MCF 10A (cell line): ENCODE data around the gene ACTR5. TPM values are rescaled to one million over a fixed set of nuclear protein-coding genes. Genes with fewer than 3 reads are reported as not detected.

ENCODE experiments used
- BruUV-seq: library from RNA; stranded (reverse); fragments of 400-500 nt; replicated peaks from 2 replicates; lab custom pipeline; 2021; lab: Mats Ljungman, UMichigan
- CTCF ChIA-PET: fragments of 300-600 bp; sonication (Branson Sonifier 250); formaldehyde crosslinking; extraction: SDS; loops from one replicate; lab custom pipeline; 2021; ENCODE audit warnings: antibody characterized with exemption, inconsistent platforms; lab: Yijun Ruan, JAX
- POLR2A ChIA-PET: fragments of 300-600, 350-650 bp; sonication (Branson Sonifier 250); formaldehyde crosslinking; extraction: SDS; loops from one replicate; lab custom pipeline; 2020; ENCODE audit warnings: antibody characterized with exemption, inconsistent platforms; lab: Yijun Ruan, JAX
- DNase-seq: peaks from one replicate; pipeline ENCODE4 v3.0.0-alpha.2; 2018; ENCODE audit not compliant: unreplicated experiment
- H3K27ac Mint-ChIP-seq: one replicate; pipeline ENCODE4 v1.8.0; 2022; ENCODE audit warnings: mild to moderate bottlenecking, low read depth, mixed read lengths; ENCODE audit not compliant: unreplicated experiment
- H3K27me3 Mint-ChIP-seq: one replicate; pipeline ENCODE4 v1.8.0; 2022; ENCODE audit warnings: mixed read lengths; ENCODE audit not compliant: insufficient read depth, unreplicated experiment
- H3K36me3 Mint-ChIP-seq: one replicate; pipeline ENCODE4 v1.8.0; 2022; ENCODE audit warnings: mild to moderate bottlenecking, moderate library complexity, mixed read lengths; ENCODE audit not compliant: insufficient read depth, unreplicated experiment
- H3K4me1 Mint-ChIP-seq: one replicate; pipeline ENCODE4 v1.8.0; 2022; ENCODE audit warnings: mixed read lengths; ENCODE audit not compliant: insufficient read depth, unreplicated experiment
- H3K4me3 Mint-ChIP-seq: one replicate; pipeline ENCODE4 v1.8.0; 2022; ENCODE audit warnings: mild to moderate bottlenecking, moderate library complexity, mixed read lengths; ENCODE audit not compliant: unreplicated experiment
- H3K9me3 Mint-ChIP-seq: one replicate; pipeline ENCODE4 v1.8.0; 2022; ENCODE audit warnings: mixed read lengths; ENCODE audit not compliant: unreplicated experiment
- CTCF ChIP-seq: fragments of 200-600 bp; IDR thresholded peaks from one replicate; pipeline ENCODE4 v1.8.0; 2022; ENCODE audit warnings: antibody characterized with exemption, mild to moderate bottlenecking; ENCODE audit not compliant: unreplicated experiment
- intact Hi-C: fragments of 100-400 bp; cut with micrococcal nuclease; formaldehyde crosslinking; loops from 2 replicates; pipeline ENCODE4 v1.14.1; 2022
- total RNA-seq: library from RNA; stranded (reverse); gene quantifications from 2 replicates; pipeline ENCODE4 v1.2.3, GENCODE V29; 2022

ACTR5 gene
- total RNA-seq, 1 experiment from 2014 or later: 6.0 TPM

GRCh38 chr20:38703526-38703925 lies 44.7 kb upstream of the ACTR5 start:
- H3K36me3 Mint-ChIP-seq: no peaks in the 10 kb centered on the region
- no peak for TF ChIP-seq CTCF
- H3K27me3 Mint-ChIP-seq: peaks cover 45% of the 10 kb centered on the region
- DNase-seq: no peak
- no peak overlapping the region for H3K4me3 Mint-ChIP-seq
- H3K9me3 Mint-ChIP-seq: no peaks in the 10 kb centered on the region
- no peak overlapping the region for H3K27ac Mint-ChIP-seq
- no peaks in the 10 kb centered on the region for H3K4me1 Mint-ChIP-seq
- no TSS peak for BruUV-seq
- intact Hi-C loops: no loop called here
- ChIA-PET POLR2A (no interaction called here), CTCF (interaction anchor here (0.7 to 1.1 kb wide), 2 partner anchors 54 to 190 kb away, joined by 3 to 4 read pairs; no protein-coding TSS in a partner anchor)

- Mint-ChIP-seq H3K27ac (no peak overlapping the region), H3K27me3 (peaks cover 51% of the 10 kb centered on the region), H3K4me3 (no peak overlapping the region), H3K4me1 (no peaks in the 10 kb centered on the region), H3K36me3 (no peaks in the 10 kb centered on the region), H3K9me3 (no peaks in the 10 kb centered on the region)
- ChIA-PET CTCF (interaction anchor here (1.0 to 1.1 kb wide), 2 partner anchors 27 to 54 kb away, joined by 3 read pairs; no protein-coding TSS in a partner anchor), POLR2A (no interaction called here)
- DNase-seq: no peak
- intact Hi-C loops: no loop called here
- no TSS peak for BruUV-seq
- no peak for TF ChIP-seq CTCF
Measured at GRCh38 chr20:38704136-38704535, 44.1 kb upstream of the ACTR5 start.

- H3K4me1 Mint-ChIP-seq: no peaks in the 10 kb centered on the region
- no TSS peak for BruUV-seq
- no peaks in the 10 kb centered on the region for H3K9me3 Mint-ChIP-seq
- TF ChIP-seq CTCF: no peak
- intact Hi-C loops: no loop called here
- ChIA-PET POLR2A (no interaction called here), CTCF (no interaction called here)
- H3K27me3 Mint-ChIP-seq: peaks cover 54% of the 10 kb centered on the region
- DNase-seq: no peak
- H3K27ac Mint-ChIP-seq: no peak overlapping the region
- H3K4me3 Mint-ChIP-seq: no peak overlapping the region
- H3K36me3 Mint-ChIP-seq: no peaks in the 10 kb centered on the region
Measured at GRCh38 chr20:38706509-38706908, 41.8 kb upstream of the ACTR5 start.

GRCh38 chr20:38714308-38714707 lies 34.0 kb upstream of the ACTR5 start:
- peaks cover 51% of the 10 kb centered on the region for H3K27me3 Mint-ChIP-seq
- DNase-seq: no peak
- H3K27ac Mint-ChIP-seq: no peak overlapping the region
- ChIA-PET CTCF (interaction anchor here (1.3 to 1.7 kb wide), 2 partner anchors 55 to 76 kb away, joined by 4 to 7 read pairs; no protein-coding TSS in a partner anchor), POLR2A (interaction anchor here (1.0 kb wide), 1 partner anchor 9 kb away, joined by 5 read pairs; no protein-coding TSS in a partner anchor)
- no TSS peak for BruUV-seq
- no peaks in the 10 kb centered on the region for H3K4me1 Mint-ChIP-seq
- no peak for TF ChIP-seq CTCF
- no peaks in the 10 kb centered on the region for H3K36me3 Mint-ChIP-seq
- intact Hi-C loops: no loop called here
- H3K9me3 Mint-ChIP-seq: no peaks in the 10 kb centered on the region
- H3K4me3 Mint-ChIP-seq: no peak overlapping the region
